Activated T-helper 17 cell treated with anti-CD3 and anti-CD28 coated beads, Interleukin-2, amount 50 U/mL, for 72 hours (primary cell): ENCODE measurements around the gene OR10G3. TPM values are rescaled to one million over a fixed set of nuclear protein-coding genes. Genes with fewer than 3 reads are reported as not detected.
A peak's percentile ranks its signal among the peaks of the same experiment; 100 is the strongest.
"Not testable (repeated sequence)": the region's sequence is repeated elsewhere in the genome, so short reads cannot be mapped to it uniquely, and the experiment has no call there.

Experiments
- ATAC-seq: fragments of 150-1000 bp; cut with Tn5 transposase; replicated peaks from 2 replicates; pipeline ENCODE4 v1.10.0; 2021; ENCODE audit warnings: mild to moderate bottlenecking, moderate library complexity
- H3K27ac Mint-ChIP-seq: one replicate; pipeline ENCODE4 v1.8.0; 2022; ENCODE audit warnings: mixed read lengths
- H3K27me3 Mint-ChIP-seq: one replicate; pipeline ENCODE4 v1.8.0; 2022; ENCODE audit warnings: mixed read lengths
- H3K36me3 Mint-ChIP-seq: one replicate; pipeline ENCODE4 v1.8.0; 2022; ENCODE audit warnings: low read depth, mild to moderate bottlenecking, mixed read lengths
- H3K4me1 Mint-ChIP-seq: one replicate; pipeline ENCODE4 v1.8.0; 2022; ENCODE audit warnings: mixed read lengths
- H3K4me3 Mint-ChIP-seq: one replicate; pipeline ENCODE4 v1.8.0; 2022; ENCODE audit warnings: mild to moderate bottlenecking, mixed read lengths
- H3K9me3 Mint-ChIP-seq: one replicate; pipeline ENCODE4 v1.8.0; 2022; ENCODE audit warnings: mixed read lengths
- total RNA-seq, 2 donors: library from RNA; stranded (reverse); gene quantifications; one replicate each; pipeline ENCODE4 v1.2.3, GENCODE V29; 2022

The OR10G3 gene, protein sequence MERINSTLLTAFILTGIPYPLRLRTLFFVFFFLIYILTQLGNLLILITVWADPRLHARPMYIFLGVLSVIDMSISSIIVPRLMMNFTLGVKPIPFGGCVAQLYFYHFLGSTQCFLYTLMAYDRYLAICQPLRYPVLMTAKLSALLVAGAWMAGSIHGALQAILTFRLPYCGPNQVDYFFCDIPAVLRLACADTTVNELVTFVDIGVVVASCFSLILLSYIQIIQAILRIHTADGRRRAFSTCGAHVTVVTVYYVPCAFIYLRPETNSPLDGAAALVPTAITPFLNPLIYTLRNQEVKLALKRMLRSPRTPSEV
- total RNA-seq, result not detected

DNA sequence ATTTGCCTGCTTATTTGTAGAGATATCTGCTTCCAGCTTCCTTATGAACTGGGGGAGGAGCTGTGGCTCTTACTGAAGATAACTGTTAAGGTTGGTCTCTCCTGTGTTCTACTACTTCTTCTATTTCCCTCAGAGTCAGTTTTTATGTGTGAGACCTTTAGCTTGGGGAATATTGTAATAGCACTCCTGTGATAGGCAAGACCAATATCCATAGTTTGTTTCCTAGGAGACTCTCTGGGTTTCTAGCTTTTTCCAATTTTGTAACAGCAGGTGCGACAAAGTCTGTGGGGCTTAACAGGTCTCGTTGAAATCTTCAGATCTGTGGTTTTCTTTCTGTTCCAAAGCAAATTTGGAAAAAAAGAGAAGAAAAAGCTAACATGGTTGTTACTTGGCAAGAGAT lies at the start of gene OR10G3:
OR10G3 (minus strand) TSS at position 101 of the 400 bp plus-strand sequence. CDS start 9,332 bp downstream, outside the sequence.
- Mint-ChIP-seq H3K36me3 (no peaks in the 10 kb centered on the region), H3K27ac (no peak within 1 kb of the TSS), H3K27me3 (peaks cover 3% of the 10 kb centered on the region), H3K9me3 (no peaks in the 10 kb centered on the region), H3K4me3 (no peak within 1 kb of the TSS), H3K4me1 (no peaks in the 10 kb centered on the region)
- ATAC-seq, result no peak

GRCh38 chr14:21626491-21627230 lies 46.8 kb upstream of the OR10G3 start:
- no peak for ATAC-seq
- no peak overlapping the region for H3K4me3 Mint-ChIP-seq
- peaks cover 19% of the 10 kb centered on the region for H3K27me3 Mint-ChIP-seq
- H3K4me1 Mint-ChIP-seq, result no peaks in the 10 kb centered on the region
- no peaks in the 10 kb centered on the region for H3K36me3 Mint-ChIP-seq
- H3K27ac Mint-ChIP-seq, result no peak overlapping the region
- no peaks in the 10 kb centered on the region for H3K9me3 Mint-ChIP-seq

- ATAC-seq, result no peak
- Mint-ChIP-seq H3K4me1 (no peaks in the 10 kb centered on the region), H3K9me3 (no peaks in the 10 kb centered on the region), H3K27ac (no peak overlapping the region), H3K36me3 (no peaks in the 10 kb centered on the region), H3K27me3 (peaks cover 21% of the 10 kb centered on the region), H3K4me3 (no peak overlapping the region)
Measured at GRCh38 chr14:21617614-21618013, 37.7 kb upstream of the OR10G3 start.

DNA sequence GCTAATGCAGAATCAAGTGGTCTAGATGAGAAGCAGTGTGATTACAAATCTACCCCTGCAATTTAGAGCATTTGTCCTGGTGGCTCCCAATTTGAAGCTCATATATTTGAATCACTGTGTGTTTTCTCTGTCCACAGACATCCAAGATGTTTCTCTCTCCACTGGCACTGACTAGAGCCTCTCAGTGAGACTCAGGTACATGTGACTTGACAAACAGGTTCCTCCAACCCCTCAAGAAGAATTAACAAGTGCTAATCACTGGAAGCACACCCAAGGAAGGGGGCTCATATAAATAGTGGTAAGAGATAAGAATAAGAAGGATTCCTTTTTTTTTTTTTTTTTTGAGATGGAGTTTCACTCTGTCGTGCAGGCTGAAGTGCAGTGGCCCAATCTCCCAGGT lies 34.4 kb upstream of the OR10G3 start:
- peaks cover 10% of the 10 kb centered on the region for H3K27me3 Mint-ChIP-seq
- no peak overlapping the region for H3K27ac Mint-ChIP-seq
- no peaks in the 10 kb centered on the region for H3K36me3 Mint-ChIP-seq
- H3K4me1 Mint-ChIP-seq, result no peaks in the 10 kb centered on the region
- no peak for ATAC-seq
- H3K4me3 Mint-ChIP-seq, result no peak overlapping the region
- H3K9me3 Mint-ChIP-seq, result no peaks in the 10 kb centered on the region

DNA sequence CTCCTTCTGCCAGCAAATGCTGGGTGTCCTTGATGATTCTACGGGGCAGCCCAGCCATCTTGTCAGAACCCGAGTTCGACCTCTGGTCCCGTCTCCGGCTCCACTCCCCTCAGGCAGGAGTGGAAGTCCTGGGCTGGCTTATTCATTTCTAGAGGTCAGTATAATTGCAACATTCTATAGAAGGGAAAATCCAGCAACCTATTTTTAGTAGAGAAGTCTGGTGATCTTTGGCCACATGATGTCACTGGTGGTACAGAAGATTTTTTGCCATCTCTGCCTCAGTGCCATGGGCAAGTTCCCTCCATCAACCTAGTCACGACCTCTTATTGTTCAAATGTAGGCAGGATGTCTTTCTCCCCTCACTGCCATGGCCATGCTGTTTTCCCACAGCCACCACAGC lies 32.4 kb upstream of the OR10G3 start:
- ATAC-seq, result no peak
- no peaks in the 10 kb centered on the region for H3K4me1 Mint-ChIP-seq
- H3K4me3 Mint-ChIP-seq, result no peak overlapping the region
- no peaks in the 10 kb centered on the region for H3K36me3 Mint-ChIP-seq
- H3K9me3 Mint-ChIP-seq, result no peaks in the 10 kb centered on the region
- peaks cover 10% of the 10 kb centered on the region for H3K27me3 Mint-ChIP-seq
- H3K27ac Mint-ChIP-seq, result no peak overlapping the region

- not testable (repeated sequence) for H3K9me3 Mint-ChIP-seq, H3K36me3 Mint-ChIP-seq, ATAC-seq, H3K4me3 Mint-ChIP-seq, H3K4me1 Mint-ChIP-seq, H3K27me3 Mint-ChIP-seq, H3K27ac Mint-ChIP-seq
Measured at GRCh38 chr14:21602181-21602580, 22.3 kb upstream of the OR10G3 start.

- peaks cover 20% of the 10 kb centered on the region for H3K27me3 Mint-ChIP-seq
- ATAC-seq, result no peak
- H3K9me3 Mint-ChIP-seq, result peaks cover 10% of the 10 kb centered on the region
- H3K36me3 Mint-ChIP-seq, result no peaks in the 10 kb centered on the region
- H3K4me1 Mint-ChIP-seq, result no peaks in the 10 kb centered on the region
- H3K27ac Mint-ChIP-seq, result no peak overlapping the region
- H3K4me3 Mint-ChIP-seq, result no peak overlapping the region
Measured at GRCh38 chr14:21589317-21589716, 9.4 kb upstream of the OR10G3 start.

- H3K36me3 Mint-ChIP-seq, result no peaks in the 10 kb centered on the region
- ATAC-seq, result no peak
Measured at GRCh38 chr14:21575661-21576060, 4.2 kb downstream of the OR10G3 start.

GRCh38 chr14:21572604-21573003 lies 7.3 kb downstream of the OR10G3 start:
- no peaks in the 10 kb centered on the region for H3K4me1 Mint-ChIP-seq
- no peak overlapping the region for H3K27ac Mint-ChIP-seq
- peaks cover 14% of the 10 kb centered on the region for H3K27me3 Mint-ChIP-seq
- no peak for ATAC-seq
- no peaks in the 10 kb centered on the region for H3K9me3 Mint-ChIP-seq
- no peaks in the 10 kb centered on the region for H3K36me3 Mint-ChIP-seq
- no peak overlapping the region for H3K4me3 Mint-ChIP-seq

More at GRCh38 chr14:21575661-21576060, 4.2 kb downstream of the OR10G3 start:
- H3K4me1 Mint-ChIP-seq, result no peaks in the 10 kb centered on the region
- H3K27me3 Mint-ChIP-seq, result peaks cover 7% of the 10 kb centered on the region
- H3K4me3 Mint-ChIP-seq, result no peak overlapping the region
- H3K9me3 Mint-ChIP-seq, result no peaks in the 10 kb centered on the region
- H3K27ac Mint-ChIP-seq, result no peak overlapping the region

DNA sequence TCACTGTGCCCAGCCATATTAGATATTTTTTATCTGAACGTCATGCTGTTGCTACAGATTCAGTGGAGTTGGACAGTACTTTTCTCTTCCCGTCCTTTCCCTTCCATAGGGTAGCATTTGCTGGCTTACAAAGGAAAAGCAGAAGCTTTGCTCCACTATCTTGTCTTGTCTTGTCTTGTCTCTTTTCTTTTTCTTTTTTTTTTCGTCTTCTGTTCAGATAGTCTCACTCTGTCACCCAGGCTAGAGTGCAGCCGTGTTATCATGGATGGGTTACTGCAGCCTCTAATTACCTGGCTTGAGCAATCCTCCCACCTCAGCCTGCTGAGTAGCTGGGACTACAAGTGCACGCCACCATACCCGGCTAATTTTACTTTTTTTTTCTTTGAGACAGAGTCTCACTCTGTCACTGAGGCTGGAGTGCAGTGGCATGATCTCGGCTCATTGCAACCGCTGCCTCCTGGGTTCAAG lies 21.1 kb downstream of the OR10G3 start:
- ATAC-seq, result no peak
- Mint-ChIP-seq H3K27ac (no peak overlapping the region), H3K4me1 (peaks cover 8% of the 10 kb centered on the region), H3K4me3 (no peak overlapping the region), H3K27me3 (no peaks in the 10 kb centered on the region), H3K36me3 (no peaks in the 10 kb centered on the region), H3K9me3 (no peaks in the 10 kb centered on the region)

- Mint-ChIP-seq H3K4me3 (peak overlapping the region; percentile 51), H3K9me3 (no peaks in the 10 kb centered on the region), H3K4me1 (peaks cover 8% of the 10 kb centered on the region), H3K36me3 (no peaks in the 10 kb centered on the region), H3K27me3 (no peaks in the 10 kb centered on the region), H3K27ac (peak overlapping the region; percentile 87)
- peak; percentile 69 for ATAC-seq
Measured at GRCh38 chr14:21557084-21557901, 22.6 kb downstream of the OR10G3 start.

DNA sequence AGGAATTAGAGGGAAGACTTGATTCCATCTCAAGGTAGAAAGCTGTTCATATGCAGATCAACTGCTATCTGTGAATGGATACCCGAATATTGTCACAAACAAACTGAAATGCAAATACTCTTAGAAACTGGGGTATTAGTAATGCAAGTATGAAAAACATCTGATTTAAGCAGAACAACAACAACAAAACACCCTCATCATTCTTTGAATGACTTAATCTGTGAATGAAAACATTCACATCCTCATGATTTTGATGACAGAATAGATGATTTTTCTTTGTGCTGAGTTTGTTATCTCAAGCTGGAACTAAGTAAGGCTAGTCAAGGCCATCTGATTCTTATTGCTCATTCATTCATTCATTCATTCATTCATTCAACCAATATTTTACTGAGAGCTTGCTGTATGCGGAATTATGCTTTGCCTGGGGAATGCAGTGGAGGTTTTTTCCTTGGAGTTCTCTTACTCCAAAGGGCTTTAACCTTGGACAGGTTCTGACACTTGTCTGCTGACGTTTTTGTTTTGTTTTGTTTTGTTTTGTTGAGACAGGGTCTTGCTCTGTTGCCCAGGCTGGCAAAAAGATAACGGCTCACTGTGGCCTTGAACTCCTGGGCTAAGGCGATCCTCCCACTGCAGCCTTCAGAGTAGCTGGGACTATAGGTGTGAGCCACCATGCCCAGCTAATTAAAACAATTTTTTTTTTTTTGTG lies 23.3 kb downstream of the OR10G3 start:
- H3K4me1 Mint-ChIP-seq, result peaks cover 8% of the 10 kb centered on the region
- no peaks in the 10 kb centered on the region for H3K27me3 Mint-ChIP-seq
- H3K27ac Mint-ChIP-seq, result no peak overlapping the region
- no peak for ATAC-seq
- H3K9me3 Mint-ChIP-seq, result no peaks in the 10 kb centered on the region
- H3K4me3 Mint-ChIP-seq, result peak overlapping the region; percentile 51
- no peaks in the 10 kb centered on the region for H3K36me3 Mint-ChIP-seq

GRCh38 chr14:21553266-21553665 lies 26.6 kb downstream of the OR10G3 start:
- Mint-ChIP-seq H3K9me3 (no peaks in the 10 kb centered on the region), H3K27ac (no peak overlapping the region), H3K4me1 (peaks cover 8% of the 10 kb centered on the region), H3K36me3 (no peaks in the 10 kb centered on the region), H3K4me3 (no peak overlapping the region), H3K27me3 (no peaks in the 10 kb centered on the region)
- no peak for ATAC-seq

DNA sequence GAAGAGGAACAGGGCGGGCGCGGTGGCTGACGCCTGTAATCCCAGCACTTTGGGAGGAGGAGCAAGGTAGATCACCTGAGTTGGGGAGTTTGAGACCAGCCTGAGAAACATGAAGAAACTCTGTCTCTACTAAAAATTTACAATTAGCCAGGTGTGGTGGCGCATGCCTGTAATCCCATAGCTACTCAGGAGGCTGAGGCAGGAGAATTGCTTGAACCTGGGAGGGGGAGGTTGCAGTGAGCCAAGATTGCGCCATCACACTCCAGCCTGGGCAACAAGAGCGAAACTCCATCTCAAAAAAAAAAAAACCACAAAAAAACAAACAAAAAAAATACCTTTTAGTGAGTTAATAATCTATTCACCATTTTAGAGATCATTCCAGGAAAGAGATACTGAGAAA lies 35.3 kb downstream of the OR10G3 start:
- not testable (repeated sequence) for H3K27ac Mint-ChIP-seq, H3K36me3 Mint-ChIP-seq, H3K4me3 Mint-ChIP-seq, H3K4me1 Mint-ChIP-seq, H3K9me3 Mint-ChIP-seq, ATAC-seq
- peaks cover 15% of the 10 kb centered on the region for H3K27me3 Mint-ChIP-seq
